Stimulated activated CD8-positive, alpha-beta memory T cell treated with anti-CD3 and anti-CD28 coated beads, Interleukin-2, amount 100 ng/mL, for 1 hour (primary cell): ENCODE data around the gene RNGTT.
"Not testable (repeated sequence)": the region's sequence is repeated elsewhere in the genome, so short reads cannot be mapped to it uniquely, and the experiment has no call there.

ENCODE experiments used
- DNase-seq, 2 donors: peaks; one replicate each; pipeline ENCODE4 v3.0.0-alpha.2; 2020; ENCODE audit warnings: low read depth in 2 of 2

The RNGTT gene

GRCh38 chr6:88814909-88815308 is 148.5 kb downstream of the RNGTT start:
- DNase-seq: no peak

- no peak for DNase-seq
These were observed 150.4 kb downstream of the RNGTT start for GRCh38 chr6:88813045-88813444.

GRCh38 chr6:88810701-88811100 is 152.7 kb downstream of the RNGTT start:
- no peak for DNase-seq

- DNase-seq: no peak
These were observed 153.3 kb downstream of the RNGTT start for GRCh38 chr6:88810089-88810488.

GRCh38 chr6:88808381-88808780 is 155.0 kb downstream of the RNGTT start:
- DNase-seq: no peak

- no peak for DNase-seq
These were observed 155.8 kb downstream of the RNGTT start for GRCh38 chr6:88807622-88808021.

- DNase-seq: no peak
These were observed 156.7 kb downstream of the RNGTT start for GRCh38 chr6:88806728-88807127.

- no peak for DNase-seq
These were observed 158.7 kb downstream of the RNGTT start for GRCh38 chr6:88804701-88805100.

- DNase-seq: no peak
These were observed 177.9 kb downstream of the RNGTT start for GRCh38 chr6:88785478-88785877.

GRCh38 chr6:88780714-88781389 is 182.6 kb downstream of the RNGTT start:
- DNase-seq: peak; percentile 3 to 9

GRCh38 chr6:88775866-88776571 is 187.4 kb downstream of the RNGTT start:
- no peak for DNase-seq

- DNase-seq: not testable (repeated sequence)
These were observed 195.3 kb downstream of the RNGTT start for GRCh38 chr6:88768114-88768513.

- DNase-seq: no peak
These were observed 199.3 kb downstream of the RNGTT start for GRCh38 chr6:88764081-88764480.

- no peak for DNase-seq
These were observed 200.3 kb downstream of the RNGTT start for GRCh38 chr6:88763160-88763559.

- DNase-seq: no peak
These were observed 202.0 kb downstream of the RNGTT start for GRCh38 chr6:88761237-88762031.

- no peak for DNase-seq
These were observed 203.3 kb downstream of the RNGTT start for GRCh38 chr6:88760091-88760490.

GRCh38 chr6:88750936-88751335 is 212.5 kb downstream of the RNGTT start:
- no peak for DNase-seq

- no peak for DNase-seq
These were observed 213.6 kb downstream of the RNGTT start for GRCh38 chr6:88749849-88750248.

GRCh38 chr6:88748141-88748540 is 215.3 kb downstream of the RNGTT start:
- no peak for DNase-seq

- no peak for DNase-seq
These were observed 221.5 kb downstream of the RNGTT start for GRCh38 chr6:88741939-88742338.

GRCh38 chr6:88741071-88741470 is 222.3 kb downstream of the RNGTT start:
- no peak for DNase-seq

GRCh38 chr6:88734544-88734943 is 228.9 kb downstream of the RNGTT start:
- DNase-seq: no peak

GRCh38 chr6:88730611-88731011 is 232.8 kb downstream of the RNGTT start:
- no peak for DNase-seq
